NCI-H2081 (cell line): ENCODE data around the gene PODNL1.
A peak's percentile ranks its signal among the peaks of the same experiment; 100 is the strongest.
"Not testable (repeated sequence)": the region's sequence is repeated elsewhere in the genome, so short reads cannot be mapped to it uniquely, and the experiment has no call there.

ENCODE experiments used
- DNase-seq, 2 experiments: peaks; one replicate each; lab custom pipeline; 2025; lab: John Stamatoyannopoulos, UW

Gene PODNL1

DNA sequence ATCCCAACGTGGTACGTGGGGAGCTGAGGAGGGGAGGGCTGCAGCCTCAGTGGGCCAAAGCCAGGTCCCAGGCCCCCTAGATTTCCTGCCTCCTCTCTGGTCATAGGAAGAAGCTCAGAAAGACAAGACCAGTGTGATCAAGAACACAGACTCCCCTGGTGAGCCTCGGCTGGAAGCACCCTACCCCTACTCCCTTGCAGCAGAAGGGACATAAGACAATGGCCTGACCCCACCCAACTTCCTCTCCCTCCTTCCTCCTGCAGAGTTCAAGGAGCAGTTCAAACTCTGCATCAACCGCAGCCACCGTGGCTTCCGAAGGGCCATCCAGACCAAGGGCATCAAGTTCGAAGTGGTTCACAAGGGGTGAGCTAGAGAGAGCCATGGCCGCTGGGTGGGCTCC is 11.5 kb downstream of the PODNL1 start:
- no peak for DNase-seq

DNA sequence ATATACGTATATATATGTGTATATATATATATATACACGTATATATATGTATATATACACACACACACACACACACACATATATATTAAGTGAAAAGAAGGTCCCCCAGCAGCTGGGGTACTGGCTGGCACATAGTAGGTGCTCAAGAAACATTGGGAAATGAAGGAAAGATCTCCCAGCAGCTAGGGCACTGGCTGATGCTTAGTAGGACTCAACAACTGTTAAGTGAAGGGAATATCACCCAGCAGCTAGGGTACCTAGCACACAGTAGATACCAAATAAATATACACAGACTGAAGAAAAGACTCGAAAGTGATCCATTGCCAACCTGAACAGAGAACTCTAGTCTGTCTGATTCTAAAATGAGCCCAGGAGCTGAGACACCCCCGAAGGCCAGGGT is 12.2 kb downstream of the PODNL1 start:
- no peak for DNase-seq

DNA sequence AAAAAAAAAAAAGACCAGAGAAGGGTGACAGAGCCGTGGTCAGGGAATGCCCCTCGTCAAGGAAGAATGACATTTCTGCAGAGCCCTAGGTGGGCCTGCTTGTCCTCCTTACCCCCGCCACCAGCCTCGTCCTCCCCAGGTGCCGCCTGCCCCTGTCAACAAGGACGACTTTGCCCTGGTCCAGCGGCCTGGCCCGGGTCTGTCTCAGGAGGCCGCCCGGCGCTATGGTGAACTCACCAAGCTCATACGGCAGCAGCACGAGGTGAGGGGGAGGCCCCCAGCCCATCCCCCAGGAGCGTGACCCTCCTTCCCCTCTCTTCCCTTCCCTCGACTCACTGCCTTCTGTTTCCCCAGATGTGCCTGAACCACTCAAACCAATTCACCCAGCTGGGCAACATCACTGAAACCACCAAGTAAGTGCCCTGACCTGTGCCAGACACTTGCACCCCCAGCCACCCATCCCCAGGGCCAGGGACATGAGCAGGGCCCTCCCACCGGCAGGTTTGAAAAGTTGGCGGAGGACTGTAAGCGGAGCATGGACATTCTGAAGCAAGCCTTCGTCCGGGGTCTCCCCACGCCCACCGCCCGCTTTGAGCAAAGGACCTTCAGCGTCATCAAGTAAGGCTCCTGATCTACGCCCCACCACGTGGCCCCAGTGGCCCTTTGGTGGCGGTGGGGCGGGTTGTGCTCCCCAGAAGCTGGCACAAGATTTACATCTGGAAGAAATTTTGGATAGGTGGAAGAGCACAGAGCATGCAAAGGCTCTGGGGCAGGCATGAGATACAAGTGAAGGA is 14.8 kb downstream of the PODNL1 start:
- DNase-seq: no peak

DNA sequence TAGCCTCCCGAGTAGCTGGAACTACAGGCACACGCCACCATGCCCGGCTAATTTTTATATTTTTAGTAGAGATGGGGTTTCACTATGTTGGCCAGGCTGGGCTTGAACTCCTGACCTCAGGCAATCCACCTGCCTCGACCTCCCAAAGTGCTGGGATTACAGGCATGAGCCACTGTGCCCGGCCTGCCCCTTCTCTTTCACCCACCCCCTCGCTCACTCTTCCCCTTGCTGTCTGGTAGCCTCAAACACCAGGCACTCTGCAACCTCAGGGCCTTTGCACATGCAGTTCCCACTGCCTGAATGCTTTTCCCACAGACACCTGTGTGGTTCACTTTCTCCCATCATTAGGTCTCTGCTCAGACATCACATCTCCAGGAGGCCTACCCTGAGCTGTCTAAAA is 16.1 kb downstream of the PODNL1 start:
- DNase-seq: not testable (repeated sequence)

DNA sequence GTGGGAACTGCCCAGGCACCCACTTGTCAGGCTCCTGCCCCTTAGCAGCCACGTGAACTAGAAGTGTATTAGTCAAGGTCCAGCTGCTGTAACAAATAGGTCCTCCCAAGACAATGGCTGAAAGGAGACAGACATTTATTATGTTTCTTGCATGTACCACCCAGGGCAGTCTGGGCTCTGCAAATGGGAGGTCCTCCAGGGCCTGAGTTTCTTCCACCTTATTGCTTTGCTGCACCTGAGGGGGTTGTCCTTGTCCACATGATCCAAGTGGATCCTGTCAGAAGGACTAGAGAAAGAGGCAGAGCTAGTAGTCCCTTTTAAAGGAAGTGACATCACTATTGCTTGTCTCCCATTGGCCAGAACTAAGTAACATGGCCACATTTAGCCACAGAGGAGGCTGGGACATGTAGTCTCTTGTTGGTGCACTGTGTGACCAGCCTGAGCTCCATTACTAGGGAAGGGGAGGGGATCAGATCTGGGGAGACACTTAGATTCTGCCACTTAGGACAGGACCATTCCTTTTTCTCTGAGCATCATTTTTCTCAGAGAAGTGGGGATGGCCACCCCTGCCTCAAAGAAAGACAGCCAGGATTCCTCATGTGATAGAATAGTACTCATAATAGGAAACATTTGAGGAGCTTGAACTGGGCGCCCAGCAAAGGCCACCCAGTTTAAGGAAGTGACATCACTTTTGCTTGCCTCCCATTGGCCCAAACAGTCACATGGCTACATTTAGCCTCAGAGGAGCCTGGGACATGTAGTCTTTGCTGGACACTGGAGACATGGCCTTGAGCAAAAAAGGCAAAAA is 17.1 kb downstream of the PODNL1 start:
- peak in 1 of 2 experiments; percentile 43 for DNase-seq

DNA sequence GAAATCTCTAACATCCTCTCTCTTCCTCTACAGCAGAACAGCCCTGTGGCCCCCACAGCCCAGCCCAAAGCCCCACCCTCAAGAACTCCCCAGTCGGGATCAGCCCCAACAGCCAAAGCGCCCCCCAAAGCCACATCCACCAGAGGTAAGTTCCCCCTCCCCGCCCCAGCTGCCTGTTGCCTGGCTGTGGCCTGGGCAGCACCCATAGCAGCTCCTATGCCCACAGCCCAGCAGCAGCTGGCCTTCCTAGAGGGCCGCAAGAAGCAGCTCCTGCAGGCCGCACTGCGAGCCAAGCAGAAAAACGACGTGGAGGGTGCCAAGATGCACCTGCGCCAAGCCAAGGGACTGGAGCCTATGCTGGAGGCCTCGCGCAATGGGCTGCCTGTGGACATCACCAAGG is 17.7 kb downstream of the PODNL1 start:
- DNase-seq: no peak

DNA sequence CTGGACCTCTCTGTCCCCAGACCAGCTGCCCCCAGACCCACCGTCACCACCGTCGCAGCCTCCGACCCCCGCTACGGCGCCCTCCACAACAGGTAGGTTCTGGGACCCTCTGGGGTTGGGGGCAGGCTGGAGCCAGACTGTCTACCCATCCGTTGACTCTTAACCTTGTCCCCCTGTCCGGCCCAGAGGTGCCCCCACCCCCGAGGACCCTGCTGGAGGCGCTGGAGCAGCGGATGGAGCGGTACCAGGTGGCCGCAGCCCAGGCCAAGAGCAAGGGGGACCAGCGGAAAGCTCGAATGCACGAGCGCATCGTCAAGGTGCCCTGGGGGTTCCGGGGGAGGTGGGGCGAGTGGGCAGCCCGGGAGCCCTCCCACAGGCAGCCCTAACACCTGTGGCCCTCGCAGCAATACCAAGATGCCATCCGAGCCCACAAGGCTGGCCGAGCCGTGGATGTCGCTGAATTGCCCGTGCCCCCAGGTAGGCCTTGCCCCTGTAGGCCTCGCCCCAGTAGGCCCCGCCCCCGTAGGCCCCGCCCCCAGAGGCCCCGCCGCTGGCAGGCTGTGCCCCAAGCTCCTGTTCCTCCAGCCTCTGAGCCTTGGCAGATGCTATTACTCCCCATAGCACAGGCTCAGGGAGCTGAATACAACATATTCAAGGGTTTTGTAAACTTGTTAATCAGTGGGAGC is 19.3 kb downstream of the PODNL1 start:
- no peak for DNase-seq

DNA sequence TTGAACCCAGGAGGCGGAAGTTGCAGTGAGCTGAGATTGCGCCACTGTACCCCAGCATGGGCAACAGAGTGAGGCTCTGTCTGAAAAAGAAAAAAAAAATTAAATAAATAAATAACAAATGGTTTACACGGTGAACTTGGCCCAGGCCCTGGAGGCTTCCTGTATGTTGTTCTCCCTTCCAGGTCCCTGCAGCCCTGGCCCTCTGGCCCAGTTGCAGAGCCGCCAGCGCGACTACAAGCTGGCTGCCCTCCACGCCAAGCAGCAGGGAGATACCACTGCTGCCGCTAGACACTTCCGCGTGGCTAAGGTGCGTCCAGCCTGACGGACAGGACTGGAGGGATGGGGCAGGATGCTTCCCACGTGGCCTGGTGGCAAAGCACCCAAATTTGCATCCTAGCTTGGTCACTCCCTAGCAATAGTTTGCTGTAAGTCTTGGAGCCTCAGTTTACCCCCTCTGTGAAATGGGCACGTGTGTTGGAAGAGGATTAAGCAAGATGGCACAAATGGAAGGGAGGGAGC is 20.3 kb downstream of the PODNL1 start:
- no peak for DNase-seq

DNA sequence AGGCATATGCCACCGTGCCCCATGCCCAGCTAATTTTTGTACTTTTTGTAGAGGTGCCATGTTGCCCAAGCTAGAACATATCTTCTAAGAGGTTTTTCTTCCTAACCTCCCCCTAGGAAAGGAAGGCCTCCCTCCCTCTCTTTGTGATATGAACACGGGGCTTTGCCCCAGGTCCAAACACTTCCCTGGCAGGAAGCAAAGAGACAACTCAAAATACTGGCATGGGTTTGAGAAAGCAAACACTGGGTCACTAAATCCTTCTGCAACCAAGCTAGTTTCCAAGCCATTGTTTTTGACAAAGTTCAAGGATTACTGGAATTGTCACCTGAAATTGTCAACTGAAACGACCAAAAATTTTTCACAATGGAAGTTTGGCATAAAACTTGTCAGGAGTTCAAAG is 23.4 kb downstream of the PODNL1 start:
- no peak for DNase-seq

DNA sequence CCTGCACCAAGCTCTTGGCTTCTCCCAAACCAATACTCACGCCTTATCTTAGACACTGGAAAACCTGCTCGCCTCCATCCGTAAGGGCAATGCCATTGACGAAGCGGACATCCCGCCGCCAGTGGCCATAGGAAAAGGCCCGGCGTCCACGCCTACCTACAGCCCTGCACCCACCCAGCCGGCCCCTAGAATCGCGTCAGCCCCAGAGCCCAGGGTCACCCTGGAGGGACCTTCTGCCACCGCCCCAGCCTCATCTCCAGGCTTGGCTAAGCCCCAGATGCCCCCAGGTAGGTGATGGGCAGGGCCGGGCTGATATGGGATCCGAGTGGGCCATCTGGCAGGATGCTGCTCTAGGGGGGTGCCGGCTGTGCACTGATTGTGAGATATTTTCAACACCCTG is 24.9 kb downstream of the PODNL1 start:
- no peak for DNase-seq

DNA sequence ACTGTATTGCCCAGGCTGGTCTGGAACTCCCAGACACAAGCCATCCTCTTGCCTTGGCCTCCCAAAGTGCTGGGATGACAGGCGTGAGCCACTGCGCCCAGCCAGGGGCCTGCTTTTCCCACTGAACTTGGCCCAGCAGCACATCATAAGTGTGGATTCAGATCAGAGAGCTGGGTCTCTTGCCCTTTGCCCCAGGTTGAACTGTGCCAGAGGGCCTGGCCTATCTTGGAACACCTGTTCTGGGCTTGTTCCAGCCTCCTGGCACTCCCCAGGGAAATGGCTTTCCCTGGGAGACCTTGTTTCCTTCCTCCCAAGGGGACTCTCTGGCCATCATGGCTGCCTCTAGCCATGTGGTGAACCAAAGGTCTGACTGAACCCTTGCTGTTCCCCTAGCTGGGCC is 28.8 kb downstream of the PODNL1 start:
- DNase-seq: no peak

DNA sequence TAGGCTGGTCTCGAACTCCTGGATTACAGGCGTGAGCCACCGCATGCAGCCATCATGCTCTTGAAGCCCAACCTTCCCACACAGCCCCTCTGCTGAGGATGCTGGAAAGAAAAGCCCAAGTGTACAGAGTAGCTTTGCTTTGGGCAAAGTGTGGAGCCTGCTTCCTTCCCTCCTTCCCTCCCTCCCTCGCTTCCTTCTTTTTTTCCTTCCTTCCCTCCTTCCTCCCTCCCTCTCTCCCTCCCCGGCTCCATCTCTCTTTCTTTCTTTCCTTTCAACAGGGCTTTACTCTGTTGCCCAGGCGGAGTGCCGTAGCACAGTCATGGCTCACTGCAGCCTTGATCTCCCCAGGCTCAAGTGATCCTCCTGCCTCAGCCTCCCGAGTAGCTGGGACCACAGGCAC is 29.5 kb downstream of the PODNL1 start:
- DNase-seq: no peak

DNA sequence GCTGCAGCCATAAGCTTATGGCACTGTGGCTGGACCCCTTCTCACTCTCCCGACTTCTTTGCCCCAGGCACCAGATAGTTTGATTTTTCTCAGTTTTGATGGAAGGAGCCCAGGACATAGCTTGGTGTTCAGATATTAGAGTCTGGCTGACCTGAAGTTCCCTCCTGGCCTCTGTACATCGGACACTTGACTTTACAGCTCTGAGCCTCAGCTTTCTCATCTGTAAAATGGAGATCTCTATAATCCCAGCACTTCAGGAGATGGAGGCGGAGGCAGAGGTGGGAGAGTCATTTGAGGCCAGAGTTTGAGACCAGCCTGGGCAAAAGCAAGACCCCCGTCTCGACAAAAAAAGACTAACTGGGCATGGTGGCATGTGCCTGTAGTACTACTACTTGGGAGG is 31.3 kb downstream of the PODNL1 start:
- DNase-seq: no peak

DNA sequence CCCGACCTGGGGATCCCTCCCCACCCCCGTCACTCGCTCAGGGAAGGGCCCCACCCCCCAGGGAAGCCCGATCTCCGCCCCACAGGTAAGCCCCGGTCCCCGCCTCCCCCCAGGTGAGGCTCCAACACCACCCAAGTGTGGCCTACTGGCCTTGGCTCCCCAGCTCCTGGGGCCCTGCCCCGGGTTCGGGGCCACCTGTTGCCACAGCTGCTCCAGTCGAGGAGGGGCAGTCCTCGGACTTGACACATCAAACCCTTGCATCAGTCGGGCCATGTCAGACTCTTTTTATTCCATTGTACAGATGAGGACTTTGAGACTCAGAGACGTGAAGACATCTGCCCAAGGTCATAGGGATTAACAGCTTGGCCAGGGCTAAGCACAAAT is 31.7 kb downstream of the PODNL1 start:
- DNase-seq: no peak

DNA sequence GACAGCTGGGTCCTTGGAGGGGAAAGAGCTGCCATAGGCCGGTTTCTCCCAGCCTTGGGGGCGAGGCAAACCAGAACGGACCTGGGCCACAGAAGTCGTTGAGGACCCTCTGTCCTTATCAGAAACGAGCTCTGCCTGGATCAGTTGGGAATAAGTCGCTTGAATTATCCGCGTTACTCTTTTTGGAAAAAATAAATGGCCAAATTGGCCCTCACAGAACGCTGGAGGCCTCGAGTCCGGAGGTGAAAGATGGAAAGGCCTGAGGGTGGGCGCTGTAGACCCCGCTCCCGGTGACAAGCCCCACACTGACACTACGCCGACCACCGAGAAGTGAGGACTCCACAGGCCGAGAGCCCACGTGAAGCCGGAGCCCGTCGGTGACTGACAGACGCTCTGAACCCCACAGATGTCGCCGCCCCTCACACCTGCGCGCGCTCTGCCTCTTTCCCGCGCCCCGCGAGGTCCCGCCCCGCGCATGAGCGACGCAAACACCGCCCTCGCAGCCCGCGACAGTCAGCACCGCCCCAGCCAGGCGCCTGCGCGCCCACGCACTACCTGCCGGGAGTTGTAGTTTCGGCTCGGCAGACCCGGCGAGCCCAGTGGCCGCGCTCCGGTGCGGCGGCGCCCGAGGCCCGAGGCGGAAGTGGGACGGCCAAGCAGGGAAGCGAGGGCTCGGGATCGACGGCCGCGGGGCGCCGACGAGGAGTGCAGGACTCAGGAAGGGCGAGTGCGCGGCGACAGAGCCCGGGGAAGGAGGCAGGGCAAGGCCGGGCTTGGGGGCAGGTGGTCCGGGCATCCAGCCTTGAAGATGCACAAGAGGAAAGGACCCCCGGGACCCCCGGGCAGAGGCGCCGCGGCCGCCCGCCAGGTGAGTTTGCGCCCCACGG is 32.3 kb downstream of the PODNL1 start, which contains the start of the genes BRME1 and CC2D1A:
Gene BRME1, minus strand, starts transcription at position 484 of the 887 bp plus-strand sequence. CDS start 1,225 bp downstream, outside the sequence.
Gene CC2D1A, plus strand, starts transcription at position 568 of the 887 bp plus-strand sequence. Its CDS starts 241 bp downstream, at position 809.
- peak; percentile 91 for DNase-seq

DNA sequence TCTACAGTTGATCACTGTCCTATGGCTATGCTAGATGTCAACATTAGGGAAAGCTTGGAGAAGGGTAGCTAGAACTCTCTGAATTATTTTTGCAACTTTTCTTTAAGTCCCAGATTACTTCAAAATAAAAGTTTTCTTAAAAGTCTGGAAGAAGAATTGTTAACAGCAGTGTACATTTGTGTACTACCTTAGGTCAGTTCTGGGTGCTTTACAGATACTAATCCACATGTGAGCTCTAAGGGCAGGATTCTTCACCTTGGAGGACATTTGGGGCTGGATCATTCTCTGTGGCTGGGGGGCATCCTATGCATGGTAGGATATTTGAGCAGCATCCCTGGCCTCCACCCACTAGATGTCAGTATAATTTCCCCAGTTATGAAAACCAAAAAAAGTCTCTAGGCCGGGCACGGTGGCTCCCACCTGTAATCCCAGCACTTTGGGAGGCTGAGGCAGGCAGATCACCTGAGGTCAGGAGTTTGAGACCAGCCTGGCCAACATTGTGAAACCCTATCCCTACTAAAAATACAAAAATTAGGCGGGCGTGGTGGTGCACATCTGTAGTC is 35.1 kb downstream of the PODNL1 start:
- no peak for DNase-seq

DNA sequence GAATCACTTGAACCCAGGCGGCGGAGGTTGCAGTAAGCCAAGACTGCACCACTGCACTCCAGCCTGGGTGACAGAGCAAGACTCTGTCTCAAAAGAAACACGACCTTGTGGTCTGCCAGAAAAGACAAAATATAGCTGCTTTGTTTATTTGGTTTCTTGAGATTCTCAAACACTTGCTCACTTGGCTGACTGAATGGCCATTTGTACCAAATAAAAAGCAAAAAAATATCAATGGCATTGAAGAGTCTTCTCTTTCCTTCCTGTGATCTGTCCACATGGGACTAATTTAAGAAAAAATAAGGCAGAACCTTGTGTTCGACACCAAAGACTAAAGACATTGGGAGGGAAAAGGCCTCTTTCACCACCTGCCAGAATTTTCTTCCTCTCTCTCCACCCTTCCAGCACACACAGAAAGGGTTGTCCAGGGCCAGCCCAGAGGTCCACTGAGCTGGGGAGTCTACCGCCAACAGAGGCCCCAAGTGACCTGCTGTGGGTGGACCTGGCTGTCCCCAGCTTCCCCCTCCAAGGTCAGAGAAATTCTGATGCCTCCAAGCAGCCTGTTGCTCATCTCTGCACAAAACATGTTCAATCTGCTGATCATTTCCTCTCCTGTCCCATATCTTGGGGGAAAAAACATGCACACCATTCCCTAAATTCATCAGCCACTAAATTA is 38.2 kb downstream of the PODNL1 start:
- no peak for DNase-seq

DNA sequence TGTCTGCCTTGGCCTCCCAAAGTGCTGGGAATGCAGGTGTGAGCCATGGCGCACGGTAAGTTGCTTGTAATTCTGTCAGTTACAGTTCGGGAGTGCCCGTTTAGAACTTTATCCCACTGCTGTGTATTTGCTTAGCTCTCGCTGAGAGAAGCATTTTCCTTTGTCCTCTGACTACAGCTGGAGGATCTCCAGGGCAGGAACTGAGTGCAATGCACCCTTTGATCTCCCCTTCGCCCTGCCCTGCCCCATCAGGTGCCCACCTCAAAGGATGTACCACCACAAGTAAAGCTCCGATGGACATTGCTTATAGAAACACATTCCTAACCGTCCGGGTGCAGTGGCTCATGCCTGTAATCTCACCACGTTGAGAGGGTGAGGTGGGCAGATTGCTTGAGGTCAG is 38.8 kb downstream of the PODNL1 start:
- DNase-seq: peak in 1 of 2 experiments; percentile 8

DNA sequence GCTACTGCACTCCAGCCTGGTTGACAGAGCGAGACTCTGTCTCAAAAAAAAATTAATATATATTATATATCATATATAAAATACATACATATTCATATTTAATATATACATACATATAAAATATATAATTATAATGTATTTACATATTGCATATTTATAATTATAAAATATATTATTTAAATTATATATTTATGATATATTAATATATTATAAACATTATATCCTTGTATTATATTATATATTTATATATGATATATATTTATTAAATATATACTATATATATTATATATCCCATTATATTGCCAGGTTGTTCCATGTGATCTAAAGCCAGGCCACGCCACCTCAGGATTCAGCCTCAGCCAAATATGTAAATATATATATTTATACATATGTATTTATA is 42.0 kb downstream of the PODNL1 start:
- no peak for DNase-seq

DNA sequence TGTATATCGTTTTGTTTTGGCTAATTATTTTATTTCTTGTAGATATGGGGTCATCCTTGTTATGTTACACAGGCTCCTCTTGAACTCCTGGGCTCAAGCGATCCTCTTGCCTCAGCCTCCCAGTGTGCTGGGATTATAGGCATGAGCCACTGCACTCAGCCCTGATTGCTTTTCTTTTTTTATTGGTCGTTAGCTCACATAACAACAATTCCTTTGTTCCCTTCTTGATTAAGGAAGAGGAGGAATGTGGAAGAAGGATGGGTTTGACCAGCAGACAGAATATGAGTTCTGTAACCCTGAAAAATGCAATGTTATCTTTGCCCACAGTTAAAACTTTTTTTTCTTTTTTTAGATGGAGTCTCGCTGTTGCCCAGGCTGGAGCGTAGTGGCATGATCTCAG is 43.7 kb downstream of the PODNL1 start:
- no peak for DNase-seq
